Transverse colon (tissue), 4 donors: ENCODE data around the gene DTX3L.

ENCODE experiments used
- EP300 ChIP-seq: sonication (generic); formaldehyde crosslinking; IDR thresholded peaks from one replicate; pipeline ENCODE4 v1.6.1; 2017; ENCODE audit warnings: antibody characterized with exemption, low read depth
- POLR2A ChIP-seq: fragments of 450-650 bp; IDR thresholded peaks from one replicate; pipeline ENCODE4 v1.6.1; 2016; ENCODE audit warnings: antibody characterized with exemption, mild to moderate bottlenecking, moderate library complexity
- POLR2AphosphoS5 ChIP-seq, 3 donors: sonication (generic); formaldehyde crosslinking; IDR thresholded peaks; one replicate each; pipeline ENCODE4 v1.6.1; 2016; ENCODE audit warnings: antibody characterized with exemption in 3 of 3
- TF ChIP-seq, protein P1 (sequence below), 5 experiments: fragments of 200-600 bp in 3 of 5; fragments of 450-650 bp in 2 of 5; sonication (generic) in 3 of 5; IDR thresholded peaks; 1 replicate in 2 of 5; 2 replicates in 3 of 5; pipeline ENCODE4 v1.5.1; 2016 to 2017; ENCODE audit warnings: antibody characterized with exemption in 5 of 5, inconsistent platforms in 3 of 5, mild to moderate bottlenecking in 2 of 5, moderate library complexity in 1 of 5

DNA sequence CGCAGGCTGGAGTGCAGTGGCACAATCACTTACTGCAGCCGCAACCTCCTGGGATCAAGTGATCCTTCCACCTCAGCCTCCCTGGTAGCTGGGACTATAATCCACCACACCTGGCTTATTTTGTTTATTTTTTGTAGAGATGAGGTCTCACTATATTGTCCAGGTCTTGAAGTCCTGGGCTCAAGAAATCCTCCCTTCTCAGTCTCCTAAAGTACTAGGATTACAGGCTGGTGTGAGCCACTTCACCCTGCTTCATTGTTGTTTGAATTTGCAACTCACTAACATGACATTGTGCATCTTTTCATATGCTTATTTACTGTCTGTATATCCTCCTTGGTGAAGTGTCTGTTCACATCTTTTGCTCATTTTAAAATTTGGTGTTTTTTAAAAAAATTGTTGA lies 23.4 kb downstream of the DTX3L start:
- TF ChIP-seq, protein P1, sequence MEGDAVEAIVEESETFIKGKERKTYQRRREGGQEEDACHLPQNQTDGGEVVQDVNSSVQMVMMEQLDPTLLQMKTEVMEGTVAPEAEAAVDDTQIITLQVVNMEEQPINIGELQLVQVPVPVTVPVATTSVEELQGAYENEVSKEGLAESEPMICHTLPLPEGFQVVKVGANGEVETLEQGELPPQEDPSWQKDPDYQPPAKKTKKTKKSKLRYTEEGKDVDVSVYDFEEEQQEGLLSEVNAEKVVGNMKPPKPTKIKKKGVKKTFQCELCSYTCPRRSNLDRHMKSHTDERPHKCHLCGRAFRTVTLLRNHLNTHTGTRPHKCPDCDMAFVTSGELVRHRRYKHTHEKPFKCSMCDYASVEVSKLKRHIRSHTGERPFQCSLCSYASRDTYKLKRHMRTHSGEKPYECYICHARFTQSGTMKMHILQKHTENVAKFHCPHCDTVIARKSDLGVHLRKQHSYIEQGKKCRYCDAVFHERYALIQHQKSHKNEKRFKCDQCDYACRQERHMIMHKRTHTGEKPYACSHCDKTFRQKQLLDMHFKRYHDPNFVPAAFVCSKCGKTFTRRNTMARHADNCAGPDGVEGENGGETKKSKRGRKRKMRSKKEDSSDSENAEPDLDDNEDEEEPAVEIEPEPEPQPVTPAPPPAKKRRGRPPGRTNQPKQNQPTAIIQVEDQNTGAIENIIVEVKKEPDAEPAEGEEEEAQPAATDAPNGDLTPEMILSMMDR (IDR thresholded peaks at IDR 0.05): no peak
- no peak for TF ChIP-seq POLR2AphosphoS5 (IDR thresholded peaks at IDR 0.05)
- TF ChIP-seq POLR2A: no peak
- no peak for TF ChIP-seq EP300
